ENCODE results near the gene C11orf91. TPM values are rescaled to one million over a fixed set of nuclear protein-coding genes. Genes with fewer than 3 reads are reported as not detected.
A peak's percentile ranks its signal among the peaks of the same experiment; 100 is the strongest.
"Not testable (repeated sequence)": the region's sequence is repeated elsewhere in the genome, so short reads cannot be mapped to it uniquely, and the experiment has no call there.

The C11orf91 gene
- total RNA-seq, 1 donor from 2014 or later = not detected

DNA sequence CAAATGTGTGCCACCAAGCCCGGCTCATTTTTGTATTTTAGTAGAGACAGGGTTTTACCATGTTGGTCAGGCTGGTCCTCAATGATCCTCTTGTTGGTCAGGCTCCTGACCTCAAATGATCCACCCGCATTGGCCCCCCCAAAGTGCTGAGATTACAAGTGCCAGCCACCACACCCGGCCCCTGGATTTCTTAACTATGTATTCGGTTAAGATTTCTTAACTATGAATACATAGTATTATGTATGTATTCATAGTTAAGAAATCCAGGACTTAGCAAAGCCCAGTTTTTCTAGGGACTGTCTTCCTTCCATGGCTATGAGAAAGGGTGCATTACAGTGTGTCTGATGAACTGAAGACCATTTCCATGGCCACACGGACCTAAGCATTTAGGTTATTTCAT lies 1.7 kb downstream of the C11orf91 start:
- no peak for ATAC-seq
- no peak for DNase-seq (ENCODE audit: low spot score)

GRCh38 chr11:33697997-33698396 lies 2.6 kb downstream of the C11orf91 start:
- DNase-seq (ENCODE audit: low spot score) (no peak), ATAC-seq (no peak)

DNA sequence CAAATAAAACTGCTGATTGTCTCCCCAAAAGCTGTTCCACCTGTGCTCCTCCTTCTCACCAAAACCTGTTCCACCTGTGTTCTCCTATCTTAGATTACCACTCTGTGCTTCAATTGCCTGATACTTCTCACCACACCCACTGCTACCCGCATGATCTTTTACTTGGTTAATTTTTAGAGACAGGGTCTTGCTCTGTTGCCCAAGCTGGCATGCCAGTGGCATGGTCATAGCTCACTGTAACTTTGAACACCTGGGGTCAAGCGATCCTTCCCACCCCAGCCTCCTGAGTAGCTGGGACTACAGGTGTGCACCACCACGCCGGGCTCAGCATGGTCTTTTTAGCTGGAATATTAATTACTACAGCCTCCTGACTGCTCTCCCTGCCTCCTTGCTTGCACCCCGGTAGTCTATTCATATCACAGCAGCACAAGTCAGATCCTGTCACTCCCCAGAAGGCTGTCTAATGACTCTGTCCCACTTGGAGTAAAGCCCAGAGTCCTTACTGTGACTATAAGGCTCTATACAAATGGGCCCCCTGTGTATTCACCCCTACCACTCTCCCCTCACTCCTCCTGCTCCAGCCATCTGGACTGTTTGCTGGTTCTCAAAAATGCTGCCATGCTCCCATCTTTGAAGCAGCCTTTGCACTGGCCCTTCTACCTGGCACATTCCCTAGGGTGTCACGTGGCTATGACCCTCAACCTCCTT lies 3.5 kb downstream of the C11orf91 start:
- no peak for ATAC-seq
- no peak for DNase-seq (ENCODE audit: low spot score)

DNA sequence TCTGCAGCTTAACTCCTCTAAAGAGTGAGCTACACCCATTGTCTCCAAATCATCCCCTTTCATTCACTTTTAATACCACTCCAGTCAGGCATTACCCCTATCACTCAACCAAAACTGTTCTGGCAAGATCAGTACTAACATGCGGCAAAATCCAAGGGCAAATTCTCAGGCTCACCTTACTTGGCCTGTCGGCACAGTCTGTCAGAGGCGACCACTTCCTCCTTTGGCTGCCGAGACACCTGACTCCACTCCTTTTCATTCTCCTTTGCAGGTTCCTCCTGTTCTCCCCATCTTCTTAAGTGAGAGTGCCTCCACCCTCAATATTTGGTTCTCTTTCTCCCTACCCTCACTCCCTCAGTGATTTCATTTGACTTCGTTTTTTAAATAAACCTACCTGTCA lies 4.2 kb downstream of the C11orf91 start:
- no peak for ATAC-seq
- no peak for DNase-seq (ENCODE audit: low spot score)

- ATAC-seq = peak; percentile 65
- DNase-seq (ENCODE audit: low spot score) = peak; percentile 62
These were observed 5.5 kb downstream of the C11orf91 start for GRCh38 chr11:33695051-33695566.

DNA sequence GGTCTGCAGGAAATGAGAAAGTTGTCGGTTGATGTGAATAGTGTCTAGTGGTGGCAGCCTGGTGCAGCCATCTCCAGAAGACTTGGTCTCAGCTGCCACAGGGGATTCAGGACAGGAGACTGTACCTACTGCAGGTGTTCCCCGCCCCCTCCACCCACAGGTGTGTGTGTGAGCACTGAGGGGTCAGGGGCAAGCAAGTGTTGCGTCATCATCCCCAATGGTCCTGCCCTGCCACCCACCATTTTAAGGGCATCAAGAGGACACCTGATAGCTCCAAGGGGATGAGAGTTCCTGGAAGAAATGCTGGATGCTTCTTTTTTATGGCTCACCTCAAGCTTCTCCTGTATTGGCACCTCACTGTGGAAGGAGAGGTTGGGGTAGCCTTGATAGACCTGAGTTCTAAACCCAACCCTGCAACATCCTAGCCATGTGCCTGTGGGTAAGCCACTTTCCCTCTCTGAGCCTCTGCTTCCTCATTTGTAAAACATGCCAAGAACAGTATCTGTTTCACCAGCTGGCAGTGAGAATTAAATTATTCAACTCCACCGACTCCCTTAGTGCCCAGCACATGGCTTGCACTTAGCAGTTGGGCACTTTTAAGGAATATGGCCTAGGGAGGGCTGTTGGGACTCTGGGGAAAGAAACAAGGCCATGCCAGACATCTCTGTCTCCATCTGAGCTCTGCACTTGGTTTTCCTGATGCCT lies 6.1 kb downstream of the C11orf91 start:
- ATAC-seq (peak; percentile 3), DNase-seq (ENCODE audit: low spot score) (no peak)

GRCh38 chr11:33692541-33692940 lies 8.1 kb downstream of the C11orf91 start:
- DNase-seq (ENCODE audit: low spot score) (no peak), ATAC-seq (no peak)

DNA sequence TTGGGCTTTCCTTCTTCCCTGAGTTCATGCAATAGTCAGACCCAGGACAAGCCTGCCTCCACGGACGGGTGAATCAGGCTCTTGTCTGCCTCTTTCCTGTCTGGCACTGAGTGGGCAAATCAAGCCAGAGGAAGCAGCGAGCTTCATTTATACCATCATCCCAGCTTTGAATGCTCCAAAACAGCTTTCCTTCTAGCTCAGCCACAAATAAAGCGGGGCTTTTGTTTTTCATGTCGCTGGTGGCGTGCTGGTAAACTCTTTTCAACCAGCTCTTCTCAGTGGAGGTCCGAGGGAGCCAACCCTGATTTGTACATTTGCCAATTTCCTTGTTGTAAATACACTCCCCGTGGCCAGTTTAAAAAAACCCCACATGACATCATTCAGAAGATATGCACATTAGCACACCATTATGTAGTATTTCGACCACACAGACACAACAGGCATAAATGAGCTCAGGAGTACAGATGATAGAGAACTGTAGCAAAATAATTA lies 8.6 kb downstream of the C11orf91 start:
- DNase-seq (ENCODE audit: low spot score) (no peak), ATAC-seq (peak; percentile 5)

- DNase-seq (ENCODE audit: low spot score) (no peak), ATAC-seq (peak; percentile 45)
These were observed 9.4 kb downstream of the C11orf91 start for GRCh38 chr11:33691066-33691864.

DNA sequence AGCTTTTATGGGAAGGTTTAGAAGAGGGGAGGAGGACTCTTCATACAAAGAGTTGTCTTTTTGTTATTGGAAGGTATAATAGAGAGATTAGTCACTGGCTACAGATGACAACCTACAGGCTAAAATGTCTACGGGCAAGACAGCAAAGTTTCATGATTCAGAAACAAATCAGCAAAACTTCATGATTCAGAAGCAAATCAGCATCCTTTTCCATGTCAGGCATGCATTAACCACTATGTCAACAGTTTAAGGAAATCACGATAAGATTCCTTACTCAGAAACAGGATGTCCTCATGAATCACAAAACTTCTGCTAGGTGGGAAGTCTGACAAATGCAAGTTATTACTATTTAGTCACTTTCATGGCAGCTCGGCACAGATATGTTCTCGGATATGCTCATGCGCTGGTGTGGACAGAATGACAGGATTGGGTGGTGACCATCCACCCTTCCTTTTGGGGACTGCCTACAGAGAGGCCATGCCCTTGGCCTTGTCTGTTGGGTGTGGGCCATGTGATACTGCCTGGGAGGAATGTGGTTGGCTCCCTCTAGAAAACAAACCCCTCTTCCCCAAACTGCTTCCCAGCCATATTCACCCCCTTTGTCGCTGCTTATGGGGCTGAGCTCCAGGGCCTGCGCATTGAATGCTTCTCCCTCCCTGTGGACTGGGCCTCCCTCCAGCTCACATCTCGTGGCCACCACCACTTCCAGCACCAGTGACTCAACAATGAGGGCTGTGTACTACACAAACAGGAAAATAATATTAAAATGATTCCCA lies 10.1 kb downstream of the C11orf91 start:
- peak; percentile 24 for ATAC-seq
- DNase-seq (ENCODE audit: low spot score) = no peak

DNA sequence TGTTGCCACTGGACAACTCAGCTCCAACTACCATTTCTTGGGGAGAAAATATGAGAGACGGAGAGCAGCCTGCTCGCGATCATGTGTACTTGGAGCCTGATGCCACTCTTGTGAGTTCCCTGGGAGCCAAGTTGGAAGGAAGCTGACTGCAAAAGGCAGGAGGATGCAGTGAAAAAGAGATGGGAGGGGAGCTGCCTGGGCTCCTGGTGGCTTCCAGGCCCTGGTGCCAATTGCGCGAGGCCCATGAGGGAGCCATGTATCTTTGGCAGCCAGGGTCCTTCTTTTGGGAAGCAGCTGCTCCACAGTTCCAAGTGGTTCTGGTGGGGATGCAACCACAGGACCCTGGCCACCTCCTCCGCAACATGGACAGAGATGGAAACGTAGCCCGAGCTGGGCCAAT lies 11.1 kb downstream of the C11orf91 start:
- no peak for DNase-seq (ENCODE audit: low spot score)
- no peak for ATAC-seq

DNA sequence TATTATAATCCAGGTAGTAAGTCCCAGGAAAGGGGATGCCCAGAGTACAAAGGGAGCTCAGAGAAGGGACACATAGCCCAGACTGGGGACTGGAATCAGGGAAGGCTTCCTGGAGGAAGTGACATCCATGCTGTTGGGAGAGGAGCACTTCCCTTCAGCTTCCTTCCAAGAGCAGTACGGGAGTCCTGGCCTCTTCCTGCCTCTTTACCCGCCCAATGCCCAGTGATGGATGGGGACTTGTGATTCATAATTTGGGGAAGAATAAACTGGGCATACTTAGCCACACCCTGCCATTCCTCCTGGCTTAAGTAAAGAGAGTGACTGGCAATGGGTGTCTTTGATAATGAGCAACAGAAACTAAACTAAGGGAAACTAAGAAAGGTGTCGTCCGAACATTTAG lies 11.5 kb downstream of the C11orf91 start:
- no peak for ATAC-seq
- DNase-seq (ENCODE audit: low spot score) = no peak

DNA sequence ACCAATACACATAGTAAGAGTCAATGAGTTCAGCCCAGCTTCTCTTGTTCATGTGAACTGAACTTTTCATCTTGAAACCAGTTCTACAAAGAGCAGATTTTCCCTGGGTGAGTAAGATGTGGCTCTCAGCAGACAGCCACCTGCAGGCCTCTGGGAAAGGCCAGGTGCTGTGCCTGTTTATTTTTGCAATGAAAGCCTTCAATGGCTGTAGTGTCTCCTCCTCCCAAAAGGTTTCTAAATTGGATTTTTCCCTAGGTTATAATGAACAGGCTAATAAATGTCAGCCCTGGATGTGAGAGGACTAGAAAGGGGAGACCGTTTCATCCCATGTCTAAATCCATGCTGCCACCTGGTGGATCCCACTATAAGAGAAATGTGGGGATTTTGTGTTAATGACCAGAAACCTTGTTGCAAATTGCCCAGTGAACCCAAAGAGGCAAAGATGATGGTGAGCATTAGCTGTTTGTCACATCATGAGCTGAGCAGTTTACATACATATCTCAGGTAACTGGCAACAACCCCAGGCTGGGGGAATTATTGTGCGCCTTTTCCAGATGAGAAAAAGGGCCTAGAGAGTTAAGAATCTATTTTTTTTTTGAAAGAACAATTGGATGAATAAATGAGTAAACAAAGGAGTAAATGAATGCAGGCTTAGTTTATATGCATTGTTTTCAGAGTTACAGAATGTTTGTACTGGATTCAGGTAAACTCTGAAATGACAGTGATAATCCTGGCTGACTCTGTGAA lies 12.7 kb downstream of the C11orf91 start:
- ATAC-seq = peak; percentile 73
- no peak for DNase-seq (ENCODE audit: low spot score)

GRCh38 chr11:33685082-33685481 lies 15.5 kb downstream of the C11orf91 start:
- ATAC-seq (no peak), DNase-seq (ENCODE audit: low spot score) (peak; percentile 26)

DNA sequence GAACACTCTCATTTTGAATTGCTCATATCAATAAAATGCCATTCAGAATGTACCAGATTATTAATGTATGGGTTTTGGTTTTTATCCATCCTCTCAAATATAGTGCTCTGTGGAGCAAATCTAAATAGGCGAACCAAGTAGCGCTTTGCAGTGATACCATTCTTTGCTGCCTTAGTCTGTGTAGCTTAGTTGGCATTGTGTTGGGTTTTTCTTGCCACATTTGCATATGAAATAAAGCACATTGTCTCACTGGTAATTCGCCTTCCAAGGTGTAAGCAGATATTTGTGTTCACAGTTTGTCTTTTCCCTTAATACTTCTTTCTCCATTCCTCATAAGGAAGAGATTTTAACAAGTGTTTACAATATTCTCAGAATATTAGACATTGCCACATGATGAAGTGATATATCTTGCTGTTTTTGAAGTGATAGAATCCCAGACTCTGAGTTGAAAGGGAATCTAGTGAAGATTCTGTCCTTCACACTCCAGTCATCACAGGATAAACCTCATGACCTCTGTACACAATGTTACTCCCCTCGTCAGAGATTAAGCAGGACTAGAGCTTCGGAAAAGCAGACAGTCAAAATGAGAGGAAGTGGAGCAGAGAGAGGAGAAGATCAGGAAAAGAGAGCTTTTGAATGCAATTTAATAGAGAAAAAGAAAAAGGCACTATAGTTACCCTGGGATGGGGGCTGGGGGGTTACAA lies 16.5 kb downstream of the C11orf91 start:
- DNase-seq (ENCODE audit: low spot score) = no peak
- no peak for ATAC-seq

GRCh38 chr11:33682446-33682845 lies 18.2 kb downstream of the C11orf91 start:
- DNase-seq (ENCODE audit: low spot score) (peak; percentile 29), ATAC-seq (no peak)

DNA sequence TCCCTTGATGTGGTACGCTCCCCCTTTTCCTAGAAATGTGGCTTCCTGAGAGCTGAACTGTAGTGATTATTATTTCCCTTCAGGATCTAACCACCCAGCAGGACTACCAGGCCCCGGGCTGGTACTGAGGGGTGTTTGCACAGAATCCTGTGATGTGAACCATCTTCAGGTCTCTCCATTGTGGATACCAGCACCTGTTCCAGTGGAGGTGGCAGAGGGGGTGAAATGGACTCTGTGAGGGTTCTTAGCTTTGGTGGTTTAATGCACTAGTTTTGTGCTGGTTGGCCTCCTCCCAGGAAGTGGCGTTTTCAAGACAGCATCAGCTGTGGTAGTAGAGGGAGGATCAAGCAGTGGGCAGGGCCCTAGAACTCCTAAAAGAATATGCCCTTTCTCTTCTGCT lies 18.6 kb downstream of the C11orf91 start:
- DNase-seq (ENCODE audit: low spot score) (no peak), ATAC-seq (no peak)

DNA sequence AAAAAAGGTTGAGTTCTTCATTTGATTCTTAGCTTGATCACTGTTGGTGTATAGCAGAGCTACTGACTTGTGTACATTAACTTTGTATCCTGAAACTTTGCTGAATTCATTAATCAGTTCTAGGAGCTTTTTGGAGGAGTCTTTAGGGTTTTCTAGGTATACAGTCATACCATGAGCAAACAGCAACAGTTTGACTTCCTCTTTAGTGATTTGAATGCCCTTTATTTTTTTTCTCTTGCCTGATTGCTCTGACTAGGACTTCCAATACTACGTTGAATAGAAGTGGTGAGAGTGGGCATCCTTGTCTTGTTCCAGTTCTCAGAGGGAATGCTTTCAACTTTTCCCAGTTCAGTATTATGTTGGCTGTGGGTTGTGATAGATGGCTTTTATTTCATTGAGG lies 22.0 kb downstream of the C11orf91 start:
- not testable (repeated sequence) for DNase-seq (ENCODE audit: low spot score); ATAC-seq

Data from left lobe of liver (tissue), 2 donors.